ENCODE results near the gene AIPL1.

Gene AIPL1

DNA sequence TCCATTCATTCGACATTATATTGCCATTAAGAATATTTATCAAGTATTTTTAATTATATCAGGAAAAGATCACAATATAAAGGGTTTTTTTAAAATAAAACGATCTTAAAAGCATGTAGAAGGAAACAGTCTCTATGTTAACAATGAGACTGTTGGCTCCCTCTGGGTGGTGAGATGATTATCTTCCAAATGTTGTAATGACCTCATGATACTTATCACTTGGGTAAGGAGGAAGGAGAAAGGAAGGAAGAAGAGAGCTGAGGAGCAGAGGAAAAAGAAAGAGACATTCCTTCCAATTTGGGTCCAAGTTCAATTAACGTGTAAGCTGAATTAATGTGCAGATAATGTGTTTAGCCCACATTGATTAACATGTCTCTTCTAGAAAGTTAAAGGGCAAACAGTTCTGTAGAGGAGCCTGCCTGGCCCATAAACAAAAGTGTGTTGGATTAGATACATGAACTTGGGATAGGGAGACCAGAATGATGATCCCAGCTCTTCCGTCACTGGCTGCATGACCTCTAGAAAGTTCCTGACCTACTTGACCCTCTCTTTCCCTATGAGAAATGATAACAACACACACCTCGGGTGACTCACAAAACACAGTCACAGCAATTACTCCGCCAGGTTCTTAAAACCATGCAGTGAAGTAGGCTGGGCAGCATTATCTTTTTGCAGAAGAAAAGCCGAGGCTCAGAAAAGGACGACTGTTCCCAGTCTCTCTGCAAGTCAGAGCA, 41.3 kb upstream of the AIPL1 start:
- no peak for TF ChIP-seq BACH2 (CRISPR knock-in tag; IDR thresholded peaks at IDR 0.05; ENCODE audit: borderline replicate concordance)
- no peak for TF ChIP-seq ZFP3 (CRISPR knock-in tag; IDR thresholded peaks at IDR 0.05)
- TF ChIP-seq, protein P1, sequence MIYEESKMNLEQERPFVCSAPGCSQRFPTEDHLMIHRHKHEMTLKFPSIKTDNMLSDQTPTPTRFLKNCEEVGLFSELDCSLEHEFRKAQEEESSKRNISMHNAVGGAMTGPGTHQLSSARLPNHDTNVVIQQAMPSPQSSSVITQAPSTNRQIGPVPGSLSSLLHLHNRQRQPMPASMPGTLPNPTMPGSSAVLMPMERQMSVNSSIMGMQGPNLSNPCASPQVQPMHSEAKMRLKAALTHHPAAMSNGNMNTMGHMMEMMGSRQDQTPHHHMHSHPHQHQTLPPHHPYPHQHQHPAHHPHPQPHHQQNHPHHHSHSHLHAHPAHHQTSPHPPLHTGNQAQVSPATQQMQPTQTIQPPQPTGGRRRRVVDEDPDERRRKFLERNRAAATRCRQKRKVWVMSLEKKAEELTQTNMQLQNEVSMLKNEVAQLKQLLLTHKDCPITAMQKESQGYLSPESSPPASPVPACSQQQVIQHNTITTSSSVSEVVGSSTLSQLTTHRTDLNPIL (CRISPR knock-in tag; IDR thresholded peaks at IDR 0.05; ENCODE audit: low read depth) = no peak
- TF ChIP-seq, protein P2, sequence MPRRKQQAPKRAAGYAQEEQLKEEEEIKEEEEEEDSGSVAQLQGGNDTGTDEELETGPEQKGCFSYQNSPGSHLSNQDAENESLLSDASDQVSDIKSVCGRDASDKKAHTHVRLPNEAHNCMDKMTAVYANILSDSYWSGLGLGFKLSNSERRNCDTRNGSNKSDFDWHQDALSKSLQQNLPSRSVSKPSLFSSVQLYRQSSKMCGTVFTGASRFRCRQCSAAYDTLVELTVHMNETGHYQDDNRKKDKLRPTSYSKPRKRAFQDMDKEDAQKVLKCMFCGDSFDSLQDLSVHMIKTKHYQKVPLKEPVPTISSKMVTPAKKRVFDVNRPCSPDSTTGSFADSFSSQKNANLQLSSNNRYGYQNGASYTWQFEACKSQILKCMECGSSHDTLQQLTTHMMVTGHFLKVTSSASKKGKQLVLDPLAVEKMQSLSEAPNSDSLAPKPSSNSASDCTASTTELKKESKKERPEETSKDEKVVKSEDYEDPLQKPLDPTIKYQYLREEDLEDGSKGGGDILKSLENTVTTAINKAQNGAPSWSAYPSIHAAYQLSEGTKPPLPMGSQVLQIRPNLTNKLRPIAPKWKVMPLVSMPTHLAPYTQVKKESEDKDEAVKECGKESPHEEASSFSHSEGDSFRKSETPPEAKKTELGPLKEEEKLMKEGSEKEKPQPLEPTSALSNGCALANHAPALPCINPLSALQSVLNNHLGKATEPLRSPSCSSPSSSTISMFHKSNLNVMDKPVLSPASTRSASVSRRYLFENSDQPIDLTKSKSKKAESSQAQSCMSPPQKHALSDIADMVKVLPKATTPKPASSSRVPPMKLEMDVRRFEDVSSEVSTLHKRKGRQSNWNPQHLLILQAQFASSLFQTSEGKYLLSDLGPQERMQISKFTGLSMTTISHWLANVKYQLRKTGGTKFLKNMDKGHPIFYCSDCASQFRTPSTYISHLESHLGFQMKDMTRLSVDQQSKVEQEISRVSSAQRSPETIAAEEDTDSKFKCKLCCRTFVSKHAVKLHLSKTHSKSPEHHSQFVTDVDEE (CRISPR knock-in tag; IDR thresholded peaks at IDR 0.05) = no peak
- TF ChIP-seq, protein P3, sequence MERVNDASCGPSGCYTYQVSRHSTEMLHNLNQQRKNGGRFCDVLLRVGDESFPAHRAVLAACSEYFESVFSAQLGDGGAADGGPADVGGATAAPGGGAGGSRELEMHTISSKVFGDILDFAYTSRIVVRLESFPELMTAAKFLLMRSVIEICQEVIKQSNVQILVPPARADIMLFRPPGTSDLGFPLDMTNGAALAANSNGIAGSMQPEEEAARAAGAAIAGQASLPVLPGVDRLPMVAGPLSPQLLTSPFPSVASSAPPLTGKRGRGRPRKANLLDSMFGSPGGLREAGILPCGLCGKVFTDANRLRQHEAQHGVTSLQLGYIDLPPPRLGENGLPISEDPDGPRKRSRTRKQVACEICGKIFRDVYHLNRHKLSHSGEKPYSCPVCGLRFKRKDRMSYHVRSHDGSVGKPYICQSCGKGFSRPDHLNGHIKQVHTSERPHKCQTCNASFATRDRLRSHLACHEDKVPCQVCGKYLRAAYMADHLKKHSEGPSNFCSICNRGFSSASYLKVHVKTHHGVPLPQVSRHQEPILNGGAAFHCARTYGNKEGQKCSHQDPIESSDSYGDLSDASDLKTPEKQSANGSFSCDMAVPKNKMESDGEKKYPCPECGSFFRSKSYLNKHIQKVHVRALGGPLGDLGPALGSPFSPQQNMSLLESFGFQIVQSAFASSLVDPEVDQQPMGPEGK (CRISPR knock-in tag; IDR thresholded peaks at IDR 0.05; ENCODE audit: borderline replicate concordance) = no peak
- TF ChIP-seq, protein P4, sequence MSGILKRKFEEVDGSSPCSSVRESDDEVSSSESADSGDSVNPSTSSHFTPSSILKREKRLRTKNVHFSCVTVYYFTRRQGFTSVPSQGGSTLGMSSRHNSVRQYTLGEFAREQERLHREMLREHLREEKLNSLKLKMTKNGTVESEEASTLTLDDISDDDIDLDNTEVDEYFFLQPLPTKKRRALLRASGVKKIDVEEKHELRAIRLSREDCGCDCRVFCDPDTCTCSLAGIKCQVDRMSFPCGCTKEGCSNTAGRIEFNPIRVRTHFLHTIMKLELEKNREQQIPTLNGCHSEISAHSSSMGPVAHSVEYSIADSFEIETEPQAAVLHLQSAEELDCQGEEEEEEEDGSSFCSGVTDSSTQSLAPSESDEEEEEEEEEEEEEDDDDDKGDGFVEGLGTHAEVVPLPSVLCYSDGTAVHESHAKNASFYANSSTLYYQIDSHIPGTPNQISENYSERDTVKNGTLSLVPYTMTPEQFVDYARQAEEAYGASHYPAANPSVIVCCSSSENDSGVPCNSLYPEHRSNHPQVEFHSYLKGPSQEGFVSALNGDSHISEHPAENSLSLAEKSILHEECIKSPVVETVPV (CRISPR knock-in tag; IDR thresholded peaks at IDR 0.05) = no peak
- TF ChIP-seq ZC3H10 (CRISPR knock-in tag; IDR thresholded peaks at IDR 0.05) = no peak
- no peak for ATAC-seq

DNA sequence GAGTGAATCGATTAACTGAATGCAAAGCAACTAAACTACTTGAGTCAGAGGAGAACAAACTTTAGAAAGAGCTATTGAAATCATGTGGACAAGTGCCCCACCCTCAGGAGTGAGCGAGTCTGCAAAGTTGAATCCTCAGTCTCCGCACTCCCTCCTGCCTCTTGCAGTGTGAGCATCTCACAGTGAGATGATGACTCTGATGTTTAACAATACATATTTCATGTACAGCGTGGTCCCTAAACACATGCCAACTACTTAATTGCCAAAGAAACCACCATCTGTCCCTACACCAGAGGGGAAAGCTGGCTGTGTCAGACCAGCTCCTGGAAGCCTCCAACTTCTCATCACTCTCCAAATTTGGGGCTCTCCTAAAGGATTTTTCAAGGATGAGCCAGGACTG, 40.5 kb upstream of the AIPL1 start:
- ATAC-seq = no peak
- TF ChIP-seq ISL1 (CRISPR knock-in tag; IDR thresholded peaks at IDR 0.05) (no peak), ZNF70 (CRISPR knock-in tag; IDR thresholded peaks at IDR 0.05) (no peak), PPARA (CRISPR knock-in tag; IDR thresholded peaks at IDR 0.05; ENCODE audit: borderline replicate concordance) (no peak), ARNTL (CRISPR knock-in tag; IDR thresholded peaks at IDR 0.05; ENCODE audit: borderline replicate concordance, low read depth) (no peak), CSDC2 (CRISPR knock-in tag; IDR thresholded peaks at IDR 0.05) (no peak), ZNF8 (CRISPR knock-in tag; IDR thresholded peaks at IDR 0.05) (no peak), GLIS3 (CRISPR knock-in tag; IDR thresholded peaks at IDR 0.05) (no peak), BACH2 (CRISPR knock-in tag; IDR thresholded peaks at IDR 0.05; ENCODE audit: borderline replicate concordance) (no peak), TCF4 (CRISPR knock-in tag; IDR thresholded peaks at IDR 0.05; ENCODE audit: borderline replicate concordance) (no peak), TOX (CRISPR knock-in tag; IDR thresholded peaks at IDR 0.05; ENCODE audit: borderline replicate concordance) (no peak), OSR1 (CRISPR knock-in tag; IDR thresholded peaks at IDR 0.05) (no peak), SNAI2 (CRISPR knock-in tag; IDR thresholded peaks at IDR 0.05) (no peak)
- TF ChIP-seq, protein P1 (CRISPR knock-in tag; IDR thresholded peaks at IDR 0.05; ENCODE audit: low read depth) = no peak
- TF ChIP-seq, protein P5, sequence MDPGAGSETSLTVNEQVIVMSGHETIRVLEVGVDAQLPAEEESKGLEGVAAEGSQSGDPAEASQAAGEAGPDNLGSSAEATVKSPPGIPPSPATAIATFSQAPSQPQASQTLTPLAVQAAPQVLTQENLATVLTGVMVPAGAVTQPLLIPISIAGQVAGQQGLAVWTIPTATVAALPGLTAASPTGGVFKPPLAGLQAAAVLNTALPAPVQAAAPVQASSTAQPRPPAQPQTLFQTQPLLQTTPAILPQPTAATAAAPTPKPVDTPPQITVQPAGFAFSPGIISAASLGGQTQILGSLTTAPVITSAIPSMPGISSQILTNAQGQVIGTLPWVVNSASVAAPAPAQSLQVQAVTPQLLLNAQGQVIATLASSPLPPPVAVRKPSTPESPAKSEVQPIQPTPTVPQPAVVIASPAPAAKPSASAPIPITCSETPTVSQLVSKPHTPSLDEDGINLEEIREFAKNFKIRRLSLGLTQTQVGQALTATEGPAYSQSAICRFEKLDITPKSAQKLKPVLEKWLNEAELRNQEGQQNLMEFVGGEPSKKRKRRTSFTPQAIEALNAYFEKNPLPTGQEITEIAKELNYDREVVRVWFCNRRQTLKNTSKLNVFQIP (CRISPR knock-in tag; IDR thresholded peaks at IDR 0.05; ENCODE audit: borderline replicate concordance, low read depth) = no peak
- TF ChIP-seq, protein P4 (CRISPR knock-in tag; IDR thresholded peaks at IDR 0.05) = no peak
- TF ChIP-seq, protein P3 (CRISPR knock-in tag; IDR thresholded peaks at IDR 0.05; ENCODE audit: borderline replicate concordance) = no peak
- TF ChIP-seq, protein P2 (CRISPR knock-in tag; IDR thresholded peaks at IDR 0.05) = no peak
